GM19397 (cell line): Measurements from ENCODE around the gene WWOX.

ENCODE experiments used
- ATAC-seq: cut with Tn5 transposase; IDR thresholded peaks from one replicate; pipeline ENCODE4 v1.9.1; 2021; ENCODE audit warnings: mild to moderate bottlenecking, moderate library complexity; ENCODE audit not compliant: unreplicated experiment

Gene WWOX

DNA sequence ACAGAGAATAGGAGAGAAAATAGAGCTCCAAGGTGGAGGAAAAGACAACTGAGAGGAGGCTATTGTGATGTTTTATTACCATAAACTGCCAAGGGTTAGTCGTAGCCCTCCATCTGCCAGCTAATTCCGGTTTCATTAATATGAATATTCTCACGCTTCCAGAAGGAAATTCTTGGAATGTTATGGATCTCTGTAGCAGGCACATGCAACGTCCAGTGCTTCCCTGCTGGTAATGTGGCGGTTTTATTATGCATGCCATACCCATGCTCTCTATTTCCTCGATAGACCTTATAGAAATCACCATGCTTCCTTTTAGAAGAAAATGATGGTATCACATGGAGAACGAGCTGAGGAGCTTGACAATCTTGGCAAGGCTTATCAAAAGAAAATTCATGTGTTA is 1037.5 kb downstream of the WWOX start:
- no peak for ATAC-seq

DNA sequence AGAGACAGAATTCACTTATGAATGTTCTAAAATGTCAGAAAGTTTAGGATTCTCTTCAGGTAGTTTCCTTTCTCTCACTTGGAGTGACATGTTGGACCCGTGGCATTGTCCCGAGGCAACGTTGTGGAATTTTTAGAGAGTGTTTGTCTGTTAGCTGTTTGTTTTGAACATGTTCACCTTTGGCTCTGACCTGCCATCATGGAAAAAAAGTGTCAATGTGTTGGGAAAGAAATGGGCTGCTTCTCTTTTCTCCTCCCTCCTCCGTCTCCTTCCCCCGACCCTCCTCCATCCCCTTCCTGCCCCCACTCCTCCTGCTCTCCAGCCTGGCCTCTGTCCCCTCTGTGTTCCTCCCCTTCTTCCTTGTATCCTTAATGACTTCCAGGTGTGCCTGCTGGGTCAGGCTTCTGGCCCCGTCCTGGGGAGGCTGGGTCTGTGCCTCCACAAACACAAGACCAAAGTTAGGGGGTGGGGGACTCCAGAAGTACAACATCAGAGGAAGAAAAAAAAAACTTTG is 1038.0 kb downstream of the WWOX start:
- no peak for ATAC-seq

DNA sequence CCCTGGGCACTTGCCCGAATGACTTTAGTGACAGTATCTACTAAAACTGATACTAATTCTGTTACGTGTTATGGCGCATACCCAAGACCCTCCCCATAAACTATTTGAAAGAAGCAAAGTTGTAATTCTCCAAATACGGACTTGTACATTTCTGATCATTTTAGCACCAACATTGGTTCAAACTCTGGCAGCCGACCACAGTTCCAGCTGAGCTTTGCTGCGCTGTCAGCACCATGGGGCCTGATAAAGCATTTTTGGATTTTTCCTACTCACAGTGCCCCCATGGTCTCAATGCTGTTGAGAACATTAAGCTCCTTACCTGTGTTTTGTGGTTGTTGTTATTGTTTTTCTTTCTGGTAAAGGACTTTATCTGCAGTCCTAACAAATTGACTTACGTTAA is 1040.3 kb downstream of the WWOX start:
- ATAC-seq: no peak

DNA sequence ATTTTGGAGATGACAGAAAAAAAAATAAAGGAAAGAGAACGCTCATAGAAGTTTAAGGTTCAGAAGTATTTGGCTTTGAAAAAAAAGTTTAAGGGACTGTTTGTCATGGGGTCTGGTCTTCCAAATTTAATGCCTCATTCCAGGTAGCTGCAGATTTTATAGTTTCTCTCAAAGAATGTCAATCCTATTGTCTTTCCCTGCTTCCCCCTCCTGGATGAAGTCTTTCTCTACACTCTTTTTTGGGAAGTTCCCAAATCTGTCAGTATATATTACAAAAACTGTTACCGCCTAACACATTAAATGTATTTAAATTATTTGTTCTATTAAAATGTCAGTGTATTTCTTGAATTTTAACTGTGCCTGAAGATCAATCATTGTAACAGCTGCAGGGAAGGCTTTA is 1043.6 kb downstream of the WWOX start:
- no peak for ATAC-seq

DNA sequence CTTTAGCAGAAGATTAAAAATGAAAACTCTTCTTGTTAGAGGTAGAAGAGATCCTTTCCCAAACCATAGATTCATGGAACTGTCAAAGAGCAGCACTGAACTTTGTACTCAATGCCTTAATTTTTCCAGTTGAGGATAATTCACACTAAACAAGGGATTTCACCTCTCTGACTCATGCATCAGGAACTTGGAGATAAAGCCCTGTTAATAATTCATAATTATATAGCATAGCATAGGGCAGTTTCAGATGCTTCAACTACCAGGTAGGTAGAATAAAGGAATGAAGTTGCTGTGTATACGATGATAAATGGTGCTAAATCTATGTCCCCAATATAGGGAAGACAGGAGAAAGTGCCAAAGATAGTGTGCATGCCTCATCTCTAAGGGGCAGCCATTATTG is 1050.7 kb downstream of the WWOX start:
- no peak for ATAC-seq

DNA sequence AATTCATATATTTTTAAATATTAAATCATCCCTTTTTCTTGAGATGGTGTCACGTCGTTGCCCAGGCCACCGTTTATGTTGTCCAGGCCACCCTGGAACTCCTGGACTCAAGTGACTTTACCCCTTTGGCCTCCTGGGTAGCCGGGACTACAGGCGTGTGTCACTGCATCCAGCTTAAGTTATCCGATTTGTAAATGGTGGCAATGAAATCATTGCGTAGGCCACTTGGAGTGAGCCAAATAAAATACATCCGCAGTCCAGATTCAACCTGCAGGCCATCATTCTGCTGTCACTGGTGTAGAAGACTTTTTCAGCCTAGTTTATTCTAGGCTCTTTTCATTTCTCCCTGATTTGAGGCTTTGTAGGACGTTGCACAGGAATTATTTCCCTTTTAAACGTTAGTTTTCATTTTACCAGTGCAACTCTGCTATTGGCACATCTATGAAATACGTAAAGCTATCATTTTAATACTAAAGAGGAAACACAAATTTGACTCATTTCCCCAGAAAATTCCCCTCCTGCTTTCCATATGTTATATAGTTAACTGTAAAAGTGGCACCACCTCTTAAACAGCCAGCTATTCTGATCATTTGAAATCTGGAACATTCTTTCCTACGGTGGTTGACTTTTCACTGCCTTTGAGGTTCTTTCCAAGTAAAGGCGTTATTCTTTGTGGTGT is 1051.3 kb downstream of the WWOX start:
- no peak for ATAC-seq

DNA sequence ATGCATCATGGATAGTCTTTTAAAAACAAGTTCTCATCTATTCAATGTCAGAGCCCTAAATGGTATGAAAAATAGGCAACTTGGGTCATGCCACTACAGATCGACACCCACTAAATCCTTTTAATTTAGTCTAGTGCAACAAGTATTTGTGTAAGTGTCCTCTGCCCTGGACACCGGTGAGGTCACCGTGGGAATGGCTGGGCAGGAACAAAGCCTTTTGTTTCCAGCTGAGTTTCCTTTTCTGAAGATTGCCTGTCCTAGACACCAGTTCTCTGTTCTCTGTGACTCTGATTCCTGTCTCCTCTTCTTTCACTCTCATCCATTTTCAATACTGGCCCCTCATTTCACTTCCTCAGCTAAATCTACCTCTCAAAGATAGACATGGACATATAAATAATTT is 1054.6 kb downstream of the WWOX start:
- no peak for ATAC-seq

DNA sequence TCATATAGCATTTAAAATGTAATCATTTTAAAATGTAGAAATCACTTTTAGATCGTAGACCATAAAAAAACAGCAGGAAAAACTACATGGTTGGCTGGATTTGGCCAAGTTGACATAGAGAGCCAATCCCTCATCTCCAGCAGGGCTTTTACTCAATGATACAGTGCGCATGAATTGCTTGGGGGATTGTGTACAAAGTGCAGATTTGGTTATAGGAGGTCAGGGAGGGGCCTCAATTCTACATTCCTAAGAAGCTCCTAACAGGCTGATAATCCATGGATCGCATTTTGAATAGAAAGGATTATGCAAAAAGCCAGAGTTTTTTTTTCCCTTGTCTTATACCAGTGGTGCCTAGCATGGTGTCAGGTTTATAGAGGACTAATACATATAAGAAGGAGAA is 1056.0 kb downstream of the WWOX start:
- ATAC-seq: no peak

DNA sequence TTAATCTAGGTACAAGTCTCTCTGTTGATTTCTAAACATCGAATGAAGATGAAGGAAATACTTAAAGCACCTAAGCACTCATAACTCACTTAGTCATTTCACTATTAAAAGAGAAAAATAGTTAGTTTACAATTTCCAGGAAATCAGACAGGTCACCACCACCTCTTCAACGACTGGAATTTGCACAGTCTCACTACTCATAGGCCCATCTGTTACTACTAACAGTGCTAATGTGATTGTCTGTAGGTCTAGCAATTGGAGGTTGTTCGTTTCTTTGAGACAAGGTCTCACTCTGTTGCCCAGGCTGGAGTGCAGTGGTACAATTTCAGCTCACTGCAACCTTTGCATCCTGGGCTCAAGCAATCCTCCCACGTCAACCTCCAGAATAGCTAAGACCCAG is 1056.5 kb downstream of the WWOX start:
- no peak for ATAC-seq

DNA sequence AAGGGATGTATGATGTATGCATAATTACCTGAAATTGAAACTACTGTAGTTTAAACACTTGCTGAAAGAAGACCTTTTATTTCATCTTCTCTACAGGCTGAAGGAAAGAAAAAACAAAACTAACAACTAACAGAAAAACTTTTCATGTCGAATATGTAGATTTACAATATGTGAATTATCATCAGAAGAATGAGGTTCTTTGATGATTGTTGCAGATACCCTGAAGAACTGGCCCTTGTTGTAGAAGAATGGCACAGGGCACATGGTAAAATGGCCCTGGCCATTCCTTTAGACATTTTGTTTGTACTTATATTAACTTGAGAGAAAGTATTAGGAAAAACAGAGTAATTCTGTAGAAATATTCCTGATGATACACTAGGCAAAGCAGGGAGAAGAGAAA is 1057.3 kb downstream of the WWOX start:
- ATAC-seq: no peak

DNA sequence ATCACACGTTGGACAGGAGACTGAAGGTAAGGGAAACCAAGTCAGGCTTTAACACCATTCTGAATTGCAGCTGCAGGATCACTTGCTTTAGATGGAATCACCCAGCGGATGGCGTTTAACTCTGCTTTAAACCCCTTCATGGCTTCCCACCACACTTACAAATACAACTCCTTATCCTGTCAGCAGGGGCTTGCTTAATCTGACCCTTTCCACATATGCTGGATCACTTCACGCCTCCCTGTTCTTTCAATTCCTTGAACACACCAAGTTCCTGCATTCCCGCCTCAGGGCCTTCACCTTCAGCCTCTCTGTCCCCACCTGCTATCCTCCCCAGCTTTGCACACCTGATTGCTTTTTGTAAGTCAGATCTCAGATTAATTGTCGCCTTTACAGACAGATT is 1058.9 kb downstream of the WWOX start:
- ATAC-seq: no peak

DNA sequence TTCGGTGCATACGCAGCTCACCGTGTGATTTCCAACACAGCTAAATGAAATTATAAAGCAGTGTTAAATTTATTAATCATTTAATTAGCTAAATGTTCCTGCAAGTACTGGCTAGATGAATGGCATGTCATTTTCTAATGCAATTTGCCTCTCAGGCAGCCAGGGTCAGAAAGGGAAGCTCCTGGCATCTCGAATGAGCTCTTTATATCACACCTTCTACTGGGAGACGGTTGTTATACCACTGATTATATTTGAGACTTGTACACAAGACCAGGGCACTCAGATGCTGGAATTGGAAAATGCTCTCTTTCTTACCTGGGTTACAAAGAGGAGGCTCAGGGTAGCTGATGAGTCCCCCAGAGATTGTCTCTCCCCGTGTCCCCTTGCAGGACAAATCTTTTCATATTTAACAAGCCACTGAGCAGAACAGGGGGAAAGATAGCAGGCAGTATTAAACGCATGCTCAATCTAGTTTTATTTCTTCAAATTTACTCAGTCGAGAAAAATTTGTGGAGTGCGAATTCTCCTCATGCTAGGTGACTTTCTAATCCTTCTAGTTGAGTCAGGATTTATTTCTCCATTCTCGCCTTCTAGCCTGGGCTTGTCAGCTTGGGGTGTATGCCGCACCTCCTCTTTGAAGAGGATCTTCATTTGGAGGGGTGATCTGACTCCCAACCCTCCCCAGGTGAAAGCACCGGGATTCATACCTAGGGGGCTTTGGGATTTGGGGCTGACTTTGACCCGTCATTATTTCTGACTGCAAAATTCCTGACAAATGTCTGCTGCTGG is 1060.0 kb downstream of the WWOX start:
- no peak for ATAC-seq

DNA sequence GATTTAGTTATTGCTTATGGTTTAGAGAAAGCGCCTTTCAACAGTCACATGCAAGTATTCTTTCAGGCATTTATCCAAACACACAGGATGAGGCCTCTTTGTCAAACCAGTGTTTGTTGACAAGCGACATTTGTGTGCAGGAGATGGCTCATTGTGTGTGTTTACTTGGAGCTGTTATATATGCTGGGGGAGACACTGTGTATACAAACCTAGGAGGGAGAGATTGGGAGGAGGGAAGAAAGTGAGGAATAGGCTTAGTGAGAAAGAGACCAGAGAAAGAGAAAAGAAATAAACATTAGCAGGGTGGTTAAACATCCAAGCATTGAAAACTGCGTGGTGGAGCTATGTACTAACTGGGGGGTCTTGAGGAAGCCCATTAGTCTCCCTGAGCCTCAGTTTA is 1063.5 kb downstream of the WWOX start:
- ATAC-seq: no peak

DNA sequence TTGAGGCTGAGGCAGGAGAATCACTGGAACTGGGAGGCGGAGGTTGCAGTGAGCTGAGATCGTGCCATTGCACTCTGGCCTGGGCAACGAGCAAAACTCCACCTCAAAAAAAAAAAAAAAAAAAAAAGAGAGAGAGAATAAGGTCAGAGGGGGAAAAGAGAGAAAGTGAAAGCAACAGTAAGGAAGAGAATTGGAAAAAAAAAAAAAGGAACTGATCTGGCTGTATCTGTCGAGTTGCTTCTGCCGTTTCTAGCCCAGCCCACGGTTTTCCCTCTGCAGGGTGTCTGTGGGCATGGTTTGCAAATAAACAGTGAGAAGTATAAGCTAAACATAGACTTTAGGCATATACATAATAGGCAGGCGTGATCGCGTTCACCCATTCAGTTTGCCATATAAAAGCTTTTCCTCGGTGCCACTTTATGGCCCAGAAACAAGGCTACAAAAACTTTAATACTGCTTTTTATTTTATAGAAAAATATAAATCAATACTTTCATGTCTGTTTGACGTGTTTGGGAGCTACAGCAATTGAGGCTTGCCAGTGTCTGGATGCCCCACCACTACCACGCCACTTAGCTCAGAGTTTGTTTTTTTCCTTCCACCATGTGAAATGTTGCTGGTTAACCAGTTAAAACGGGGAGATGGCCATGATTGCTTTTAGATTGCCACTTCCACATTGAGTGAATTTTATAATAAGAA is 1064.4 kb downstream of the WWOX start:
- ATAC-seq: no peak

DNA sequence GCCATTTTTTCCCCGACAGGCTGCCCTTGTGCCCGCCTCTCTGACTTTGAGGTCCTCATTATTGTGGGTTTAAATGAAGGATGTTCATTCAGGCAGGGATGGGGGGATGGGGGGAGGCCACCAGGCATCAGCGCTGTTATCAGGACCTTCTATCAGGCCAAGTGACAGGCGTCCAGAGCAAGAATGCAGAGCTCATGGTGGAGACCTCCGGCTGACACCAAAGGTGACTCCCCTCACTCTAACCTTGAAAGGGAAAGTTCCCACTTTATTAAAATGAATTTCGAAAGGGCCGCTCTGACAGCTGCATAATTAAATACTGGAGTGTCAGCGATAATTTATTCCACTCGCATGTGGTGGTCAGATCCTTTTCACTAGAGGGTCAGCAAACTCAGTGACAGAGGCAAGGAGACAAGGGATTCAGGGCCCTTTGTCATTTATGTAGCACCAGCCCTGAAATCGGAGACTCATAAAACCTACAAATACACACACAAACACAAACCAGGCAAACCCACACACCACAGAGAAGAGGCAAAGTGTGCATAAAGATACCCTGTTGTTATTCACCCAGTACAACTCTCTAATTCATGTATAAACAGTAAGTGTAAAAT is 1065.0 kb downstream of the WWOX start:
- ATAC-seq: no peak

DNA sequence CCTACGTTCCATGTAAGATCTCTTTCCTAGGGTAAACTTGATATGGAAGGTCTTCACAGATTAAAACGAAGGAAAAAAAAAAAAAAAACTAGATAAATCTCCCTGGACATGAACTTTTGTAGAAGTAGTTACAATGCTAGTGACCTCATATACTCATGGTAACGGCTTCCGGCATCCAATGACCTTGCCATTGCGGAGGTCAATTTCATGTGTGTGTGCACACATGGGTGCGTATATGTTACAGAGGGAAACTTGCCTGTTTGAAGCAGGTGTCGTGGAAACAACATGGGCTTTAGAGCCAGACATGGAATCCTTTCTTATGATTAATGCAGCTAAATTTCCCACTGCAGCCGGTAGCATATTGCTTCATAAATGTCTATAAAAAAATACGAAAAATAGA is 1065.6 kb downstream of the WWOX start:
- ATAC-seq: no peak

DNA sequence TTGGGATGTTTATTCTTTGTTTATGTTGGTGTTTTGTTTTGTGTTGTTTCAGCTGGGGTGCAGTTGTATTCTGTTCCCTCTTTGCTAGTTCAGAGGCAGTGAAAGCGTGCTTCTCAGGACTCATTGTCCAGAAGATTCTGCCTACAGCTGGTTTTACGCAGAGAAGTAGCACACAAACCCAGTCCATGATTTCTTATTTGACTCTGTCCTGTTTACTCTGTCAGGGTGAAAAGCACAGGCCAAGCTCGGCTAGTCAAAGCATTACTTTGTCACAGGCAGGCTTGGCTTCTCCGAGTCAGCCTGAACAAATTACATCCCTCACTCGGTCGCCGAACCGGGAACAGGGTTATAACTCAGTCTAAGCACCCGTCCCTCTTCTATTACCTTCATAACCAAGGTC is 1066.1 kb downstream of the WWOX start:
- ATAC-seq: no peak

DNA sequence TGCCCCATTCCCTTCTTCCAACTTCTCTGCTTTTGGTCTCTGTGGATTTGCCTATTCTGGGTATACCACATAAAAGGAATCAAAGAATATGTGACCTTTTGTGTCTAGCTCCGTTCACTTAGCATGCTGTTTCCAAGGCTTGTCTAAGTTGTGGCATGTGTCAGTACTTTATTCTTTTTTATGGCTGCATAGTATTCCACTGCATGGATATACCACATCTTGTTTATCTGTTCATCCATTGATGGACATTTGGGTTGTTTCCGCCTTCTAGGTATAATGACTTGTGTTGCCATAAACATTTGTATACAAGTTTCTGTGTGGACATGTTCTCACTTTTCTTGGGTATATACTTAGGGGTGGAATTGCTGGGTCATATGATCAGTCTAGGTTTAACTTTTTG is 1068.4 kb downstream of the WWOX start:
- no peak for ATAC-seq

DNA sequence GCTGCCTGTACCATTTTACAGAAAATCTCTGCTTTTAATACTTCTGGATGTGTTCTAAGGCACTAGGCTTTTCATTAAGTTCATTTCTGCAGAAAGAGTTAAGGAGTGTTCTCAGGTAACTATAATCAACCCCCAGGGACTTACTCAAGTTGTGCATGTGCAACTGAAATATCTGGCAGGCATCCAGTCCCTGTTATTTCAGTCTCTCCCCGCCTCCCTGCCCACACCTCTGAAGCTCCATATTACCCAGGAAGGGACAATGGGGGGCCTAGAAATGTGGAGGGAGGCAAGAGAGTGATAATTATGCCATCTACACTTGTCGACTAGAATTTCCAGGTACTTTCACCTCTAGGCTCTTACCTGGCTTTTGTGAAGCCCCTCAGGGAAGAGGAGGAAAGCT is 1068.9 kb downstream of the WWOX start:
- no peak for ATAC-seq

DNA sequence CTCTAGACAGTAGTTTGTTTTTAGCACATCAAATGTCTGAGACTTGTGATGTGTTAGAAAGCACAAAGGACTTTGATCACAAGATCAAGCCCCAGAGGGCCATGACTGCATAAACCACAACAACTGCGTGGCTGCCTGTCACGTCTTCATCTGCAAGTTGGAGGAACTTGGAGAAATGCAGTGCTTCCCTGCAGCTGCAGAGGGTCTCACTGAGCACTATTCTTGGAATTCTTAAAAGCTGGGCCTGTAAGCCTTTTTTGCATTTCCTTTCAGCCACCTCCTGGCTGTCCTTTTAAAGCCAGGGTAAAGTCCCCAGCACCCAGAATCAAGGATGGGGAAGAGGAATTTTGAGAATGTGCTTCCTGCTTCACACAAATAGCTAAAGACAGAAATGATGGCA is 1069.8 kb downstream of the WWOX start:
- no peak for ATAC-seq

DNA sequence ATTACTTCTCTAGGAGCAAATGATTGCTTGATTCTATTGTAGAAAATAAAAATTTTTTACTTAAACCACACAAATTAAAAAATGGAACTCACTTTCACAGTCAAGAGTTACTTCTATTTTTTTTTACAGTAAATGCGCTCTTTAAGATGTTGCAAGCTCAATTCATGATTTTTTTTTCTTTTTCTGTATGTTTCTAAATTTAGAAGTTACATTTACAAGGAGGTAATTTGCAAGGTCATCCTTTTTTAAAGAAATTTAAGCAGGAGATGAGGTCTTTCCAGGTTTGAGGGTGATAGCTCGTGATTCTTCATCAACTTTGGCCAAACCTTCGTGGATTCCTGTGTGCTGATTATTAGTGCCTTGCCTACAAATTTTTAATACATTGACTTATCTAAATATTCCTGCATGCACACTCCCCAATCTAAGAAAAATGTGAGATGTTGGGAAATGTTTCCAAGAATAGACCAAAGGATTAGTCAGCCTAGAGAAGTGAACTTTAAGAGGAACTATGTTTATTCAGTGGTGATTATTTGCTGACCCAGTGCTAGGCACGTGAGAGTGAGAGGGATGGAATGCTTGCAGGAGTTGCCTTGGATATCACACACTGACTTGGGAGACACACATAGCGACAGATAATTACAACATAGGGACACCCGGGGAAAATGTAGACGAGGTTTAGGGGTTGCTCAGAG is 1071.2 kb downstream of the WWOX start:
- ATAC-seq: no peak
